DOHH2 (cell line): ENCODE results near the gene FBXL14.

ENCODE experiments used
- EZH2phosphoT487 ChIP-seq: fragments of 200-600 bp; sonication (generic); IDR thresholded peaks from 2 replicates; pipeline ENCODE4 v1.6.1; 2017; ENCODE audit warnings: borderline replicate concordance, mild to moderate bottlenecking, antibody characterized with exemption, low read length, moderate library complexity, mixed read lengths
- TF ChIP-seq, protein P1 (sequence below): fragments of 200-600 bp; sonication (generic); IDR thresholded peaks from one replicate; pipeline ENCODE4 v1.5.1; 2014; ENCODE audit warnings: antibody characterized with exemption, mild to moderate bottlenecking, low read depth, low read length; ENCODE audit not compliant: poor library complexity, severe bottlenecking

DNA sequence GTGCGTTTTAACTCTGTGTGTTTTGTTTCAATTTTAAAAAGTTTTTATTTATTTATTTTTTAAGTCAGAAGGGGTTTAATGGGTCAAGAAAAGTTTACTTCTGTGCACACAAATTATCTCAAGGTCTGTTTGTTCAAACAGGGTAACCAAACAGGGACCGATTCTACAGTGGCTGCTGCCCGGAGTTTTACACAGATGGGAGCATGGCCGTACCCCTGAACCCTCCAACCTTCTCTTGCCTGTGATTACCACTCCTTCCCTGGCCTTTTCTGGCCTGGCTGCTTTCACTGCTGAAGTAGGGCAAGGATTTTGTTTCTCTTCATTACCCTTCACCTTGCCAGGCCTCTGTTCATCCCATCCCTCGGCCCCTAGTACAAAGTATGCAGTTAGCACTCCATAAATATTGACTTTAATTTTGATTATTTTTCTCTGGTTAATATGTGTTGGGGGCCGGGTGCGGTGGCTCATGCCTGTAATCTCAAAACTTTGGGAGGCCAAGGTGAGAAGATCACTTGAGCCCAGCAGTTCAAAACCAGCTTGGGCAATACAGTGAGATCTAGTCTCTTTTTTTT, 15.8 kb upstream of the FBXL14 start:
- TF ChIP-seq, protein P1, sequence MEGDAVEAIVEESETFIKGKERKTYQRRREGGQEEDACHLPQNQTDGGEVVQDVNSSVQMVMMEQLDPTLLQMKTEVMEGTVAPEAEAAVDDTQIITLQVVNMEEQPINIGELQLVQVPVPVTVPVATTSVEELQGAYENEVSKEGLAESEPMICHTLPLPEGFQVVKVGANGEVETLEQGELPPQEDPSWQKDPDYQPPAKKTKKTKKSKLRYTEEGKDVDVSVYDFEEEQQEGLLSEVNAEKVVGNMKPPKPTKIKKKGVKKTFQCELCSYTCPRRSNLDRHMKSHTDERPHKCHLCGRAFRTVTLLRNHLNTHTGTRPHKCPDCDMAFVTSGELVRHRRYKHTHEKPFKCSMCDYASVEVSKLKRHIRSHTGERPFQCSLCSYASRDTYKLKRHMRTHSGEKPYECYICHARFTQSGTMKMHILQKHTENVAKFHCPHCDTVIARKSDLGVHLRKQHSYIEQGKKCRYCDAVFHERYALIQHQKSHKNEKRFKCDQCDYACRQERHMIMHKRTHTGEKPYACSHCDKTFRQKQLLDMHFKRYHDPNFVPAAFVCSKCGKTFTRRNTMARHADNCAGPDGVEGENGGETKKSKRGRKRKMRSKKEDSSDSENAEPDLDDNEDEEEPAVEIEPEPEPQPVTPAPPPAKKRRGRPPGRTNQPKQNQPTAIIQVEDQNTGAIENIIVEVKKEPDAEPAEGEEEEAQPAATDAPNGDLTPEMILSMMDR, result no peak
- no peak for TF ChIP-seq EZH2phosphoT487
